ELR (cell line): Measurements from ENCODE around the gene FAM193B.
A peak's percentile ranks its signal among the peaks of the same experiment; 100 is the strongest.

ENCODE experiments used
- DNase-seq: peaks from one replicate; pipeline ENCODE4 v3.0.0-alpha.2; 2015; ENCODE audit warnings: low read depth

The FAM193B gene

DNA sequence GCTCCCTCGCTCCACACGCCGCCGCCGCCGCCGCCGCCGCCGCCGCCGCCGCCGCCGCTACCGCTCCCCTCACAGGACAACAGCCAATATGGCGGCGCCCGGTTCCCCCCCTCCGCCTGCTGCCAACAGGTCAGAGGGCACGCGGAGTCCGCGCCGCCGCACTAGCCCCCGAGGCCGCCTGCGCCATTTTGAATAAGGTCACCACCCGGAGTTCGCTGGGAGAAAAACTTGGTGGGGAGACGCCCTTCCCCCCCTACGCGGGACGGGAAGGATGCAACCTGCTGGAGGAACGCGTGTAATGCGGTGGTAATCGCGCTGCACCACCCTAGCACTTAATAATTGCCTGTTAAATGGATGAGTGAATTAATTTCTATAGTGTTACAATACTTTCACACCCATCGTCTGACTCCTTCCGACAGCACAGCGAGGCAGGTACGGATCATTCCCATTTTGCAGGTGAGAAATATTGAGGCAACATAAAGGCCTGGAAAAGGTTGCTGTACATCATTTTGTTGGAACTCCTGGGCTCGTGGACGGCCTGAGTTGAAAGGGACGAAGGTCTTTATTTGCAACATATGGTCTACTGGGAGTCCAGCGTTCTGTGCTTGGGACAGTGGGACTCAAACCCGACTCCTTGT lies at the start of gene FAM193B:
Gene FAM193B (minus strand): TSS at position 90 of the 638 bp plus-strand sequence. CDS start 105 bp downstream, outside the sequence.
- peak; percentile 94 for DNase-seq

DNA sequence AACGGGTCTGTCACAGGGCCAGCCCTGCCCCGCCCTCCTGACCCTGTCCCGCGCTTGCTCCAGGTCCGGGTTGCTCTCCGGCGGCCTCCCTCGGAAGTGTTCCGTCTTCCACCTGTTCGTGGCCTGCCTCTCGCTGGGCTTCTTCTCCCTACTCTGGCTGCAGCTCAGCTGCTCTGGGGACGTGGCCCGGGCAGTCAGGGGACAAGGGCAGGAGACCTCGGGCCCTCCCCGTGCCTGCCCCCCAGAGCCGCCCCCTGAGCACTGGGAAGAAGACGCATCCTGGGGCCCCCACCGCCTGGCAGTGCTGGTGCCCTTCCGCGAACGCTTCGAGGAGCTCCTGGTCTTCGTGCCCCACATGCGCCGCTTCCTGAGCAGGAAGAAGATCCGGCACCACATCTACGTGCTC lies 49.8 kb upstream of the FAM193B start:
- no peak for DNase-seq

DNA sequence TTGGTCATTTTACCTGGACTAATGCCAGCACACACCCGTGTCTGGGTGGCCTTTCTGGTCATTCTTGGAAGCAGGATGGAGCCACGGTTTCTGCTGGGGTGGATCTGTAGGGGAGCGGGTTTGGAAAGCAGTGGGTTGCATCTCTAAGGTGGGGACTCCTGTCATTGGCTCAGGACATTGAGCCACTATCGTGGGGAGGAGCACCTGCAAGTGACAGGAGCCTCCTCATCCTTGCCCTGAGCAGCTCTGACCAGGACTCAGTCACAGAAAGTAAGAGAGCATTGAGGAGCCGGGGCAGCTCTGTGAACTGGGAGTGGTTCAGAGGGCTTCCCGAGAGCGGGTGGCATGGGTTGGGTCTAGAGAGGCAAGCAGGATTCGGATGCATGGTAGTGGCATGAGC lies 49.3 kb upstream of the FAM193B start:
- no peak for DNase-seq

GRCh38 chr5:177602458-177602830 lies 48.1 kb upstream of the FAM193B start:
- DNase-seq = no peak

- peak; percentile 32 for DNase-seq
These were observed 47.5 kb upstream of the FAM193B start for GRCh38 chr5:177601577-177602457.

DNA sequence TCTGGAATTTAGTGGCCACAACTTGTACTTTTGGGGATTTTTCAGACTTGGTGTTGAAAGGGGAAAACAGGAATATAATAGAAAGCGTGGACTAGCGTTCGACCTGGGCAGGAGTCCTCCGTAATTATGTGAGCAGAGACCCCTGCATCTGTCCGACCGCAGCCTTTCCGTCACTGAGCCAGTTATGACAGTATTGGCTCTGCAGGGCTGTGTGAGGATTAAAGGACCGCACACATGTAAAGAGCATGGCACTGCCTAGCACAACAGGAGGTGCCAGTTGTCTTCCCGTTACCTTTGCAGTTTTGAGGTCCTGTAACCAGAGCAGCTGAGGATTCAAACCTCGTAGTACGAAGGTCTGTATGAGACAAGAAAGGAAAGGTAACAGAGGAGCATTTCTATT lies 46.8 kb upstream of the FAM193B start:
- DNase-seq = no peak

DNA sequence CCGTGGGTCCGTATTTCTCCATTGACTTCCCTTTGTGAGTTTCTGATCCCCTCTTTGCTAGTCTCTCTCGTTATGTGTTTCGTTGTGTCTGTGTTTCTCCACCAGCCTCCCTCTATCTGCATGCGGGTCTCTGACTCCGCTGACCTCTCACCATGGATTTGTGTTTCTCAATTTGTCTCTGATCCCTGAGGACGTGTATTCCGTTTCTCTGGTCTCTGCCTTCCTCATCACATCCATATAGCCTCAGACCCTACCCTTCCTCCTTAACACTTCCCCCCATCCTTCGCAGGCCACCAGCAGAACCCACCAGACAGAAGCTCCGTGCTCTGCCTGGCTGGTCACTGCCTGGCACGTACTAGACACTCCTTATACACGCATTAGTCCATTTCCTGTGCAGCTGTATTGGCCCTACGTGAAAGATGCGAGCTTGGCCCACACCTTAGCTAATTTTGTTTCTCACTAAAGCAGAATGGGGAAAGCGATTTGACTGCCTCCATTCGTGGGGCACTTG lies 46.2 kb upstream of the FAM193B start:
- peak; percentile 53 for DNase-seq

GRCh38 chr5:177599731-177600507 lies 45.6 kb upstream of the FAM193B start, which contains the start of gene B4GALT7:
B4GALT7 (plus strand) TSS chr5:177600132; CDS start chr5:177600211, 79 bp downstream.
- peak; percentile 86 for DNase-seq

DNA sequence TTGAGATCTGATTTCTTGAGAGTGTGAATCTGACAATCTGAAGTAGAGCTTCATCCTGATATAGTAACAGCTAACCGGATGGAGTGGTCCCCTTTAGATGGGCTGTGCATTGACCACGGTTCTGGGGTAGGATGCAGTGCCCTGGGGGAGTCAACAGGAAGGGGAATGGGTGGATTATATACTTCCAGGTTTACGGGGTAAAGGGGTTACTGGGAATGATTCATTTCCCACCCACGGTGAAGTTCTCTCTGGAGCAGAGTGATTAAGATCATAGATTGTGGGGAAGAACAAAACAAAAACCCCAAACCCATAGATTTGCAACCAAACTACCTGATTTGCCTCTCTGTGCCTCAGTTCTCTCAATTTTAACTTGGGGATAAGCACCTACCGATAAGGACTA lies 44.1 kb upstream of the FAM193B start:
- DNase-seq = peak; percentile 54

- no peak for DNase-seq
These were observed 42.4 kb upstream of the FAM193B start for GRCh38 chr5:177596775-177597238.

DNA sequence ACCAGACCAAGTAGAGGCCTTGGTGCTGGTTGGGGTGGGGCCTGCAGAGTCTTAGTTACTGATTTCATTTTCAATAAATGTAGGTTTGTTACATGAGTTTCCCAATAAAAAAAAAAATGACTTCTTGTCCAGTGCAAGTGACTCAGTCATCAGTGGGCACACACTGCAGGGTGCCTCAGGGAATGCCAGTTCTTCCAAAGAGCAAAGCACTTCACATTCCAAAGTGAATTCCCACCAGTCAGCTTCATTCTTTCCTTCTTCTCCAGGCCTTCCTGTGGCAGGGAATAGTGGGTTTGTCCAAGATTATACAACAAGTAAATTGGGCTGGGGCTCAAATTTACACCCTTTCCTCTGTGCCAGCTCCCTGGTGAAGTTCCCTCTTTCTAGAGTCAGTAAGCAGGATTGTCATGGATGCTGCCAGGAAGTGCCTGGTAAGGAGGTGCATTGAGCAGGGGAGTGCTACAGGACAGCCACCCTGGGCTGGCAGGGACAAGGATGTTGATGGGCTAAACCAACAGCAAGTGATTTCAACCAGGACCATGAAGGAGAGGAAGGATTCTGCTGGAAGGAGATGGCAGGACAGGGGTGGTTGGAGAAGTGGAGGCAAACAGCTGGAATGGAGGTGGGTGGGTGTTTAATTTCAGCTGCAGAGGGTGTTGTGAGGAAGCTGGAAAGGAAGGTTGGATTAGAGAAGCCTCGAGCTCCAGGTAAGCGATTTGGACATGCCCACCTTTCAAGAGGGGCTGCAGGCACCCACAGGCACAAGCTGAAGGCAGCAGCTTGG lies 41.8 kb upstream of the FAM193B start:
- DNase-seq = no peak

GRCh38 chr5:177595026-177595585 lies 40.7 kb upstream of the FAM193B start:
- no peak for DNase-seq

GRCh38 chr5:177594071-177594470 lies 39.7 kb upstream of the FAM193B start:
- no peak for DNase-seq

DNA sequence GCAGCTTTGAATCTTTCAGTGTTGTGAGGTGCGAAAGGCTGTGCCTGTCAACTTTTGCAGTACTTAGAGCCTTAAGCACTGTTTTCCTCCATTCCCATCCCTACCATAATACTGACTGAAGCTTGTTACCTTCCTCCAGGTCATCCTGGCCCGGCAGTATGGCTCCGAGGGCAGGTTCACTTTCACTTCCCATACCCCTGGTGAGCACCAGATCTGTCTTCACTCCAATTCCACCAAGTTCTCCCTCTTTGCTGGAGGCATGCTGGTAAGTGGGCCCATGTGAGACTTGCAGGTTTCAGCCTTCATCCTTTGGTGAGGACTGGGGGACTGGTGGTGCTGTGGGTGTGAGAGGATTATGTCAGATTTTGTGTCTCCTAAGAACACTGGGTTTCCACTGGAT lies 39.1 kb upstream of the FAM193B start:
- no peak for DNase-seq

- DNase-seq = no peak
These were observed 38.5 kb upstream of the FAM193B start for GRCh38 chr5:177592905-177593304.

DNA sequence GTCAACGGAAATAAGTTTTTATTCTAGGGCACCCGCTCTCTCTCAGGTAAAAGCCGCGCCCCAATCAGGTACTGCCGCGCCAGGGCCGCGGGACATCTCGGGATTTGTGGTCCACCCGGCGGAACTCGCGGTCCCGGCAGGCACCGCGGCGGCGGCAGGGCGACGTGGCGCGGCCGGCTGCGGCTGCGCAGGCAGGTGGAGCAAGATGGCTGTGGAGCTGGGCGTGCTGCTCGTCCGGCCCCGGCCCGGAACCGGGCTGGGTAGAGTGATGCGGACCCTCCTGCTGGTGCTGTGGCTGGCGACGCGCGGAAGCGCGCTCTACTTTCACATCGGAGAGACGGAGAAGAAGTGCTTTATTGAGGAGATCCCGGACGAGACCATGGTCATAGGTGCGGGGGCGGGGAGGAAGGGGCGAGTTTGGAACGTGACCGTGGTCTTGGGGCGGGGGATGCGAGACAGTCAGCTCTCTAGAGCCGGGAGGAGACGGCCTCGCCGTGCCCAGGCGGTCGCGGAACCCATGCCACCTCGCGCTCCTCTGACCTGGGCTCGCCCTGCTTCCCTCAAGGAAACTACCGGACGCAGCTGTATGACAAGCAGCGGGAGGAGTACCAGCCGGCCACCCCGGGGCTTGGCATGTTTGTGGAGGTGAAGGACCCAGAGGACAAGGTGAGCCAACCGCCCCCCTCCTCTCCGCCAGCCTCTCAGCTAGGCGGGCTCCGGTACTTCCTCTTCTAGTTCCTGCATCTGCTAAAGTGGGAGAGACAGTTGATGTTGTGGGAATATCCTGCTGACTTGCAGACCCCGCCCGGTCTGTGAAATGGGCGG lies 37.9 kb upstream of the FAM193B start, which contains the start of gene TMED9:
Gene TMED9 (plus strand): TSS at position 194 of the 825 bp plus-strand sequence. CDS start 12 bp downstream, at position 206.
- DNase-seq = peak; percentile 84

GRCh38 chr5:177591690-177592009 lies 37.3 kb upstream of the FAM193B start:
- DNase-seq = no peak

DNA sequence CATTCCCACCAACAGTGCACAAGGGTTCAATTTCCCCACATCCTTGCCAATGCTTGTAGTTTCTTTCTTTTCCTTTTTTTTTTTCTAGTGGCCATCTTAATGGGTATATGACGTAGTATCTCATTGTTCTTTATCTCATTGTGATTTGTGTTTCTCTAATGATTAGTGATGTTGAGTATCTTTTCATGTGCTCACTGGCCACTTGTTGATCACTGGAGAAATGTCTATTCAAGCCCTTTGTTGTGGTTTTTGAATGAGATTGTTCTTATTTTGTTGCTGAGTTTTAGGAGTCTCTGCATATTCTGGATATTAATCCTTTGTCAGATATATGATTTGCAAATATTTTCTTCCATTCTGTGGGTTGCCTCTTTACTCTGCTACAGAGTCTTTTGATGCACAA lies 36.0 kb upstream of the FAM193B start:
- DNase-seq = no peak

DNA sequence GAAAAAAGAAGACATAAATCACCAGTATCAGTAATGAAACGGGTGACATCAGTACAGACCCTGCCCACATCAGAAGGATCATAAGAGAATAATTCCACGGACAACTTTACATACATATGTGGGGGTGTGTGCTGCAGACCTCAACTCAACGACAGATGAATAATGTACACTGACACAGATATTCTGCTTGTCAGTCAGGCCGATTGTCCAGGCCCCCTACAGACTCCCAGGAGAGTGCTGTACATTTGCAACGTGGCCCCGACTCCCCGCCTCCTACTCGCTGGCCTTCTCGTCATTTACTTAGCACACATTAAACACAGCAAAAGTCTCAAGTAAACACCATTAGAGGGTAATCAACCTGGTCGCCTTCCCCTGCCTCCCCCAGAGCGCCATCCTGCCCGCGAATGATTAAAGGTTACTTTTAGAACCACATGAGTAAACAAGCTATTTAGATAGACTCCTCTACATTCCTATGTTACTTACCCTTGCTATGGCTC lies 34.1 kb upstream of the FAM193B start:
- DNase-seq = no peak

DNA sequence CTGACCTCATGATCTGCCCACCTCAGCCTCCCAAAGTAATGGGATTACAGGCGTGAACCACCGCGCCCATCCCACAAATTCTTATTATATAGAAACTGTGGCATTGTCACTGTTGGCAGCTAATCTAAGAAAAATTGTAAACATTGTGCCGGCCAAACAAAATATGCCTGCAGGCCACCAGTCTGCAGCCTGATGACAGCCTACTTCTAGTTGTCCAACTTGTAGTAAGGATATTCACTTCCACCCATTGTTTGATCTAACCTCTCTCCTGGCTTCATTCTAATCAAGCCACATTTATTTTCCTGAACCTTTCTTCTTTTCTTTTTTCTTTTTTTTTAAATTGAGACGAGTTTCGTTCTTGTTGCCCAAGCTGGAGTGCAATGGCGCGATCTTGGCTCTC lies 24.0 kb upstream of the FAM193B start:
- DNase-seq = no peak
